ENCODE results near the gene TEC. TPM values are rescaled to one million over a fixed set of nuclear protein-coding genes. Genes with fewer than 3 reads are reported as not detected.

The TEC gene
- total and polyA plus RNA-seq, 2 of the 8 experiments (the other 6 are each of a cell fraction or from before 2014, with no cell fraction given), result 0.73 to 1.8 TPM

- Histone ChIP-seq H4K5ac (ENCODE audit: insufficient read length, low read depth, low read length) (no peak overlapping the region), H2AFZ (ENCODE audit: low read length) (no peak overlapping the region), H2AK5ac (ENCODE audit: low read depth, low read length) (no peak overlapping the region), H3K18ac (ENCODE audit: extremely low read depth, low read length) (no peak overlapping the region), H3K23ac (ENCODE audit: insufficient read length) (no peak overlapping the region), H4K8ac (ENCODE audit: extremely low read depth, insufficient read depth, low read length) (no peak overlapping the region), H2BK5ac (ENCODE audit: low read depth, low read length) (no peak overlapping the region), H3K27ac (ENCODE audit: low read depth, low read length) (no peak overlapping the region), H3K4me3 (ENCODE audit: extremely low read depth in 1 of 4, insufficient read depth in 2 of 4, low read depth in 3 of 4, low read length in 4 of 4) (no peak overlapping the region), H3K79me1 (ENCODE audit: low read depth, low read length) (no peaks in the 10 kb centered on the region), H3K4me2 (ENCODE audit: insufficient read depth in 1 of 2, low read depth in 2 of 2, low read length in 2 of 2) (no peak overlapping the region), H3K4ac (replicated peaks; ENCODE audit: insufficient read length, low read depth, low read length) (no peak overlapping the region), H3K9ac (replicated peaks in 1 of 4; ENCODE audit: extremely low read depth in 1 of 4, low read depth in 3 of 4, low read length in 3 of 4) (no peak overlapping the region), H4K20me1 (replicated peaks in 1 of 2; ENCODE audit: control insufficient read depth in 1 of 2, insufficient read depth in 2 of 2, low read length in 2 of 2) (no peaks in the 10 kb centered on the region), H3K56ac (replicated peaks; ENCODE audit: insufficient read length, low read depth, low read length) (no peak overlapping the region), H2BK120ac (replicated peaks; ENCODE audit: low read depth, low read length) (no peak overlapping the region), H3K79me2 (ENCODE audit: control insufficient read depth in 1 of 2, insufficient read depth in 2 of 2, low read length in 2 of 2) (no peaks in the 10 kb centered on the region), H3K27me3 (replicated peaks in 1 of 4; ENCODE audit: control insufficient read depth in 3 of 4, extremely low read depth in 1 of 4, insufficient read depth in 3 of 4, low read length in 3 of 4) (no peaks in the 10 kb centered on the region), H3K14ac (ENCODE audit: insufficient read length) (no peak overlapping the region), H2BK12ac (ENCODE audit: low read depth, low read length) (no peak overlapping the region), H3K23me2 (ENCODE audit: low read depth, low read length) (no peaks in the 10 kb centered on the region), H2BK20ac (ENCODE audit: low read length) (no peak overlapping the region), H4K91ac (replicated peaks; ENCODE audit: insufficient read length, low read length) (no peak overlapping the region), H3K36me3 (ENCODE audit: control insufficient read depth in 2 of 4, insufficient read depth in 4 of 4, low read length in 3 of 4) (no peaks in the 10 kb centered on the region), H3K4me1 (replicated peaks in 1 of 4; ENCODE audit: control insufficient read depth in 3 of 4, insufficient read depth in 4 of 4, low read length in 3 of 4) (no peaks in the 10 kb centered on the region), H2BK15ac (ENCODE audit: low read length) (no peak overlapping the region), H3K9me3 (ENCODE audit: insufficient read depth in 2 of 2, low read depth in 1 of 2, low read length in 1 of 2) (no peaks in the 10 kb centered on the region)
- FAIRE-seq (no peak), DNase-seq (ENCODE audit: low read depth in 1 of 2, low spot score in 2 of 2) (no peak)
- POLR2A ChIA-PET (ENCODE audit: partially characterized antibody), result no interaction called here
- WGBS, 2 experiments (ENCODE audit: extremely low coverage in 1 of 2, insufficient coverage in 1 of 2, insufficient read length in 1 of 2, insufficient replicate concordance in 2 of 2, low coverage in 1 of 2, low lambda C conversion rate in 2 of 2, missing lambda C conversion rate in 1 of 2), result 90% methylated on average over 6 of the region's 6 CpGs; no CpG with 5 or more reads in 1 of the 2 experiments
- no peak for TF ChIP-seq RBBP5 (IDR thresholded peaks at IDR 0.05; ENCODE audit: borderline replicate concordance, low read depth, low read length)
- no peak for TF ChIP-seq POLR2A (IDR thresholded peaks at IDR 0.05; ENCODE audit: control extremely low read depth in 1 of 2, low read depth in 2 of 2, low read length in 2 of 2)
- no peak for TF ChIP-seq CTCF (IDR thresholded peaks at IDR 0.05; ENCODE audit: control extremely low read depth in 1 of 3, insufficient read depth in 1 of 3, low read depth in 1 of 3, low read length in 3 of 3)
- no peak for TF ChIP-seq CREB1 (IDR thresholded peaks at IDR 0.05)
- no peak for TF ChIP-seq TEAD4 (IDR thresholded peaks at IDR 0.05; ENCODE audit: low read depth, low read length)
- no peak for TF ChIP-seq MAX (IDR thresholded peaks at IDR 0.05)
- CTCF ChIA-PET (ENCODE audit: partially characterized antibody), result no interaction called here
These were observed 76.4 kb downstream of the TEC start for GRCh38 chr4:48193096-48193836.

Data from H1 (cell line).